HepG2 (cell line): ENCODE results near the gene SLC7A11. TPM values are rescaled to one million over a fixed set of nuclear protein-coding genes. Genes with fewer than 3 reads are reported as not detected.

Experiments
- AHDC1 ChIP-seq: sonication (generic); formaldehyde crosslinking; IDR thresholded peaks from 2 replicates; pipeline ENCODE4 v1.5.1; 2020; ENCODE audit warnings: mild to moderate bottlenecking, missing genetic modification reagents, borderline replicate concordance
- CCDC6 ChIP-seq: sonication (generic); formaldehyde crosslinking; IDR thresholded peaks from 2 replicates; pipeline ENCODE4 v1.8.1; 2022; ENCODE audit warnings: mild to moderate bottlenecking, missing genetic modification reagents, moderate library complexity
- ELF4 ChIP-seq: sonication (generic); formaldehyde crosslinking; IDR thresholded peaks from 2 replicates; pipeline ENCODE4 v1.5.0; 2020; ENCODE audit warnings: missing genetic modification reagents, mild to moderate bottlenecking, moderate library complexity, borderline replicate concordance
- GLI4 ChIP-seq: sonication (generic); formaldehyde crosslinking; IDR thresholded peaks from 2 replicates; pipeline ENCODE4 v1.5.1; 2020; ENCODE audit warnings: missing genetic modification reagents, mild to moderate bottlenecking, moderate library complexity, borderline replicate concordance
- KDM3A ChIP-seq: IDR thresholded peaks from 2 replicates; pipeline ENCODE4 v1.6.1; 2018; ENCODE audit warnings: low read depth, missing compliant biosample characterization
- KDM6A ChIP-seq: IDR thresholded peaks from 2 replicates; pipeline ENCODE4 v1.6.1; 2016; ENCODE audit warnings: low read depth
- KLF12 ChIP-seq: sonication (generic); formaldehyde crosslinking; IDR thresholded peaks from 2 replicates; pipeline ENCODE4 v1.4.0; 2020; ENCODE audit warnings: missing genetic modification reagents, borderline replicate concordance
- REST ChIP-seq, 2 experiments: IDR thresholded peaks; 2 replicates each; pipeline ENCODE4 v1.6.1; 2011 to 2012; ENCODE audit warnings: low read length in 2 of 2, borderline replicate concordance in 1 of 2, low read depth in 1 of 2, mild to moderate bottlenecking in 1 of 2, moderate library complexity in 1 of 2
- SCMH1 ChIP-seq: sonication (generic); formaldehyde crosslinking; IDR thresholded peaks from 2 replicates; pipeline ENCODE4 v1.9.0; 2021; ENCODE audit warnings: missing genetic modification reagents, mild to moderate bottlenecking, borderline replicate concordance
- SNAPC2 ChIP-seq: sonication (generic); formaldehyde crosslinking; IDR thresholded peaks from 2 replicates; pipeline ENCODE4 v1.8.1; 2022; ENCODE audit warnings: mild to moderate bottlenecking, missing genetic modification reagents
- TP53 ChIP-seq: sonication (generic); formaldehyde crosslinking; conservative IDR thresholded peaks from 2 replicates; pipeline ENCODE4 v1.4.0; 2020; ENCODE audit warnings: missing genetic modification reagents
- ZBTB38 ChIP-seq: sonication (generic); formaldehyde crosslinking; IDR thresholded peaks from 2 replicates; pipeline ENCODE4 v1.5.1; 2020; ENCODE audit warnings: mild to moderate bottlenecking, missing genetic modification reagents
- ZNF234 ChIP-seq: sonication (generic); formaldehyde crosslinking; conservative IDR thresholded peaks from 2 replicates; pipeline ENCODE4 v1.5.1; 2020; ENCODE audit warnings: mild to moderate bottlenecking, missing genetic modification reagents
- ZNF329 ChIP-seq: sonication (generic); formaldehyde crosslinking; IDR thresholded peaks from 2 replicates; pipeline ENCODE4 v1.9.0; 2021; ENCODE audit warnings: low read depth, mild to moderate bottlenecking, missing genetic modification reagents
- ZNF335 ChIP-seq: sonication (generic); formaldehyde crosslinking; IDR thresholded peaks from 2 replicates; pipeline ENCODE4 v1.4.0; 2020; ENCODE audit warnings: missing genetic modification reagents
- ZNF589 ChIP-seq: sonication (generic); formaldehyde crosslinking; conservative IDR thresholded peaks from 2 replicates; pipeline ENCODE4 v1.8.0; 2022; ENCODE audit warnings: mild to moderate bottlenecking, moderate library complexity, missing genetic modification reagents
- polyA plus RNA-seq, 8 experiments: library from polyadenylated mRNA; depleted of rRNA in 3 of 8; stranded (reverse) in 7 of 8; unstranded in 1 of 8; fragments of >200 nt; fragmentation: Illumina TruSeq in 4 of 8; extraction: Trizol in 4 of 8; gene quantifications; 2 replicates each; pipeline versions ENCODE4 v1.2.1 to v1.2.3, GENCODE V29; 2011 to 2016; ENCODE audit warnings: low read depth in 4 of 8, missing spikeins in 1 of 8, mixed read lengths in 1 of 8; ENCODE audit not compliant: insufficient read depth in 1 of 8
- total RNA-seq, 5 experiments: library from RNA; depleted of rRNA; stranded (reverse); fragments of >200 nt; fragmentation: Illumina TruSeq; extraction: Trizol; gene quantifications; 2 replicates each; pipeline ENCODE4 v1.2.3, GENCODE V29; 2016; ENCODE audit warnings: low read depth in 1 of 5
- TF ChIP-seq, protein P1 (sequence below): sonication (generic); formaldehyde crosslinking; conservative IDR thresholded peaks from 2 replicates; pipeline ENCODE4 v1.4.0; 2020; ENCODE audit warnings: missing genetic modification reagents

The SLC7A11 gene
- total and polyA plus RNA-seq, 2 of the 13 experiments (the other 11 are each of a cell fraction or from before 2014, with no cell fraction given), result 15.7 to 17.5 TPM

GRCh38 chr4:138199568-138200235 lies 42.4 kb downstream of the SLC7A11 start (continued):
- TF ChIP-seq AHDC1 (CRISPR knock-in tag), result peak; percentile 97
- no peak for TF ChIP-seq TP53 (CRISPR knock-in tag)
- 0 out of 2 replicates have a peak, but pooled peaks have one; percentile 49 for TF ChIP-seq KDM3A (CRISPR knock-in tag)
- peak; percentile 55; the same call in 1 of the 2 replicates for TF ChIP-seq CCDC6
- TF ChIP-seq ZBTB38 (CRISPR knock-in tag), result no peak
- TF ChIP-seq SCMH1, result no peak
- no peak for TF ChIP-seq GLI4 (CRISPR knock-in tag)
- no peak for TF ChIP-seq SNAPC2
- TF ChIP-seq ELF4 (CRISPR knock-in tag), result peak; percentile 35; the same call in 1 of the 2 replicates
- TF ChIP-seq ZNF234 (CRISPR knock-in tag), result no peak
- TF ChIP-seq ZNF335 (CRISPR knock-in tag), result peak; percentile 45; the same call in 1 of the 2 replicates
- TF ChIP-seq ZNF329 (CRISPR knock-in tag), result no peak
- TF ChIP-seq KLF12, result no peak
- TF ChIP-seq, protein P1, sequence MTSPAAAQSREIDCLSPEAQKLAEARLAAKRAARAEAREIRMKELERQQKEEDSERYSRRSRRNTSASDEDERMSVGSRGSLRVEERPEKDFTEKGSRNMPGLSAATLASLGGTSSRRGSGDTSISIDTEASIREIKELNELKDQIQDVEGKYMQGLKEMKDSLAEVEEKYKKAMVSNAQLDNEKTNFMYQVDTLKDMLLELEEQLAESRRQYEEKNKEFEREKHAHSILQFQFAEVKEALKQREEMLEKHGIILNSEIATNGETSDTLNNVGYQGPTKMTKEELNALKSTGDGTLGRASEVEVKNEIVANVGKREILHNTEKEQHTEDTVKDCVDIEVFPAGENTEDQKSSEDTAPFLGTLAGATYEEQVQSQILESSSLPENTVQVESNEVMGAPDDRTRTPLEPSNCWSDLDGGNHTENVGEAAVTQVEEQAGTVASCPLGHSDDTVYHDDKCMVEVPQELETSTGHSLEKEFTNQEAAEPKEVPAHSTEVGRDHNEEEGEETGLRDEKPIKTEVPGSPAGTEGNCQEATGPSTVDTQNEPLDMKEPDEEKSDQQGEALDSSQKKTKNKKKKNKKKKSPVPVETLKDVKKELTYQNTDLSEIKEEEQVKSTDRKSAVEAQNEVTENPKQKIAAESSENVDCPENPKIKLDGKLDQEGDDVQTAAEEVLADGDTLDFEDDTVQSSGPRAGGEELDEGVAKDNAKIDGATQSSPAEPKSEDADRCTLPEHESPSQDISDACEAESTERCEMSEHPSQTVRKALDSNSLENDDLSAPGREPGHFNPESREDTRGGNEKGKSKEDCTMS (CRISPR knock-in tag), result no peak
- peak; percentile 89 for TF ChIP-seq KDM6A
- peak in 1 of 2 experiments; percentile 54; a peak in 1 of 4 replicates for TF ChIP-seq REST (IDR thresholded peaks at IDR 0.05; ENCODE audit: borderline replicate concordance in 1 of 2, low read depth in 1 of 2, low read length in 2 of 2)
- no peak for TF ChIP-seq ZNF589 (CRISPR knock-in tag)
